ENCODE results near the gene FSIP1. TPM values are rescaled to one million over a fixed set of nuclear protein-coding genes. Genes with fewer than 3 reads are reported as not detected.

FSIP1 gene
- total RNA-seq, 1 experiment from 2014 or later, result 1.3 TPM

- no peak for TF ChIP-seq CTCF (IDR thresholded peaks at IDR 0.05; ENCODE audit: insufficient read depth in 1 of 2, low read depth in 1 of 2, low read length in 1 of 2, severe bottlenecking in 1 of 2, unreplicated experiment in 1 of 2)
- Mint-ChIP-seq H3K4me3 (ENCODE audit: unreplicated experiment) (no peak overlapping the region), H3K36me3 (ENCODE audit: insufficient read depth, unreplicated experiment) (no peaks in the 10 kb centered on the region), H3K27ac (ENCODE audit: unreplicated experiment) (peak overlapping the region; percentile 55), H3K9me3 (ENCODE audit: unreplicated experiment) (no peaks in the 10 kb centered on the region), H3K27me3 (ENCODE audit: insufficient read depth, unreplicated experiment) (no peaks in the 10 kb centered on the region), H3K4me1 (ENCODE audit: low read depth, unreplicated experiment) (peaks cover 31% of the 10 kb centered on the region)
- Histone ChIP-seq H3K36me3 (ENCODE audit: control insufficient read depth, insufficient read depth, low read length) (no peaks in the 10 kb centered on the region), H3K27me3 (replicated peaks; ENCODE audit: control insufficient read depth, insufficient read depth, low read length) (no peaks in the 10 kb centered on the region), H3K9me3 (no peaks in the 10 kb centered on the region), H3K4me1 (peaks cover 22% of the 10 kb centered on the region), H3K4me3 (ENCODE audit: low read depth, low read length) (no peak overlapping the region)
- DNase-seq, result no peak
- ChIA-PET CTCF (no interaction called here), POLR2A (no interaction called here)
- intact Hi-C loops (cut with micrococcal nuclease; ENCODE audit: unreplicated experiment), result loop anchor here (5.0 kb wide), 1 partner anchor 255 kb away; the partner anchor contains the start of gene GPR176
- no TSS peak for BruUV-seq (replicated peaks)
Observed at GRCh38 chr15:39667382-39668127, 115.1 kb downstream of the FSIP1 start.

- peaks cover 22% of the 10 kb centered on the region for H3K4me1 ChIP-seq
- no peak overlapping the region for H3K4me3 ChIP-seq (ENCODE audit: low read depth, low read length)
- intact Hi-C loops (cut with micrococcal nuclease; ENCODE audit: unreplicated experiment), result loop anchor here (5.0 kb wide), 1 partner anchor 256 kb away; the partner anchor contains the start of gene GPR176
- no peak for TF ChIP-seq CTCF (IDR thresholded peaks at IDR 0.05; ENCODE audit: insufficient read depth in 1 of 2, low read depth in 1 of 2, low read length in 1 of 2, severe bottlenecking in 1 of 2, unreplicated experiment in 1 of 2)
- BruUV-seq (replicated peaks), result no TSS peak
- no peak for DNase-seq
- H3K9me3 Mint-ChIP-seq (ENCODE audit: unreplicated experiment), result no peaks in the 10 kb centered on the region
- ChIA-PET CTCF (no interaction called here), POLR2A (no interaction called here)
- H3K36me3 ChIP-seq (ENCODE audit: control insufficient read depth, insufficient read depth, low read length), result no peaks in the 10 kb centered on the region
- peak overlapping the region; percentile 48 for H3K27ac Mint-ChIP-seq (ENCODE audit: unreplicated experiment)
- H3K27me3 ChIP-seq (replicated peaks; ENCODE audit: control insufficient read depth, insufficient read depth, low read length), result no peaks in the 10 kb centered on the region
- no peaks in the 10 kb centered on the region for H3K9me3 ChIP-seq
- H3K36me3 Mint-ChIP-seq (ENCODE audit: insufficient read depth, unreplicated experiment), result no peaks in the 10 kb centered on the region
- H3K4me3 Mint-ChIP-seq (ENCODE audit: unreplicated experiment), result no peak overlapping the region
- no peaks in the 10 kb centered on the region for H3K27me3 Mint-ChIP-seq (ENCODE audit: insufficient read depth, unreplicated experiment)
- H3K4me1 Mint-ChIP-seq (ENCODE audit: low read depth, unreplicated experiment), result peaks cover 31% of the 10 kb centered on the region
Observed at GRCh38 chr15:39666677-39667076, 116.0 kb downstream of the FSIP1 start.

- H3K36me3 Mint-ChIP-seq (ENCODE audit: insufficient read depth, unreplicated experiment), result no peaks in the 10 kb centered on the region
- no peaks in the 10 kb centered on the region for H3K27me3 ChIP-seq (replicated peaks; ENCODE audit: control insufficient read depth, insufficient read depth, low read length)
- no peaks in the 10 kb centered on the region for H3K9me3 Mint-ChIP-seq (ENCODE audit: unreplicated experiment)
- no TSS peak for BruUV-seq (replicated peaks)
- no peak overlapping the region for H3K4me3 Mint-ChIP-seq (ENCODE audit: unreplicated experiment)
- TF ChIP-seq CTCF (IDR thresholded peaks at IDR 0.05; ENCODE audit: insufficient read depth in 1 of 2, low read depth in 1 of 2, low read length in 1 of 2, severe bottlenecking in 1 of 2, unreplicated experiment in 1 of 2), result no peak
- peaks cover 31% of the 10 kb centered on the region for H3K4me1 Mint-ChIP-seq (ENCODE audit: low read depth, unreplicated experiment)
- no peak overlapping the region for H3K27ac Mint-ChIP-seq (ENCODE audit: unreplicated experiment)
- CTCF ChIA-PET, result no interaction called here
- DNase-seq, result no peak
- no peaks in the 10 kb centered on the region for H3K36me3 ChIP-seq (ENCODE audit: control insufficient read depth, insufficient read depth, low read length)
- peaks cover 22% of the 10 kb centered on the region for H3K4me1 ChIP-seq
- H3K9me3 ChIP-seq, result no peaks in the 10 kb centered on the region
- intact Hi-C loops (cut with micrococcal nuclease; ENCODE audit: unreplicated experiment), result loop anchor here (5.0 kb wide), 1 partner anchor 257 kb away; the partner anchor contains the start of gene GPR176
- H3K27me3 Mint-ChIP-seq (ENCODE audit: insufficient read depth, unreplicated experiment), result no peaks in the 10 kb centered on the region
- H3K4me3 ChIP-seq (ENCODE audit: low read depth, low read length), result no peak overlapping the region
- POLR2A ChIA-PET, result no interaction called here
Observed at GRCh38 chr15:39665629-39666250, 116.9 kb downstream of the FSIP1 start.

Measured in Caco-2 (cell line).